Transverse colon (tissue), 4 donors: ENCODE results near the gene CDKN1C.

Source experiments
- CTCF ChIP-seq, 5 experiments: fragments of 200-600 bp in 3 of 5; fragments of 450-650 bp in 2 of 5; sonication (generic) in 3 of 5; IDR thresholded peaks; 1 replicate in 2 of 5; 2 replicates in 3 of 5; pipeline ENCODE4 v1.5.1; 2016 to 2017; ENCODE audit warnings: antibody characterized with exemption in 5 of 5, inconsistent platforms in 3 of 5, mild to moderate bottlenecking in 2 of 5, moderate library complexity in 1 of 5
- EP300 ChIP-seq: sonication (generic); formaldehyde crosslinking; IDR thresholded peaks from one replicate; pipeline ENCODE4 v1.6.1; 2017; ENCODE audit warnings: antibody characterized with exemption, low read depth
- POLR2A ChIP-seq: fragments of 450-650 bp; IDR thresholded peaks from one replicate; pipeline ENCODE4 v1.6.1; 2016; ENCODE audit warnings: antibody characterized with exemption, mild to moderate bottlenecking, moderate library complexity
- POLR2AphosphoS5 ChIP-seq, 3 donors: sonication (generic); formaldehyde crosslinking; IDR thresholded peaks; one replicate each; pipeline ENCODE4 v1.6.1; 2016; ENCODE audit warnings: antibody characterized with exemption in 3 of 3

GRCh38 chr11:2886936-2887335 is 1.4 kb upstream of the CDKN1C start:
- TF ChIP-seq CTCF (IDR thresholded peaks at IDR 0.05) = no peak
- TF ChIP-seq EP300 = no peak
- no peak for TF ChIP-seq POLR2A
- TF ChIP-seq POLR2AphosphoS5 (IDR thresholded peaks at IDR 0.05) = no peak
